ENCODE measurements around the gene TSPEAR. TPM values are rescaled to one million over a fixed set of nuclear protein-coding genes. Genes with fewer than 3 reads are reported as not detected.
"Not testable (repeated sequence)": the region's sequence is repeated elsewhere in the genome, so short reads cannot be mapped to it uniquely, and the experiment has no call there.

Gene TSPEAR
- total RNA-seq, 2 donors from 2014 or later = 0.85 TPM; not detected in 1

- no peak for DNase-seq (ENCODE audit: low spot score)
- Histone ChIP-seq H3K4me1 (replicated peaks) (no peaks in the 10 kb centered on the region), H3K4me3 (no peak overlapping the region), H3K9me3 (no peaks in the 10 kb centered on the region), H3K27me3 (replicated peaks; ENCODE audit: insufficient read depth) (no peaks in the 10 kb centered on the region), H3K27ac (no peak overlapping the region), H3K36me3 (no peaks in the 10 kb centered on the region)
- TF ChIP-seq CTCF (IDR thresholded peaks at IDR 0.05) = no peak
- no peak for TF ChIP-seq POLR2A (IDR thresholded peaks at IDR 0.05)
- no peak for TF ChIP-seq POLR2AphosphoS5 (IDR thresholded peaks at IDR 0.05)
- intact Hi-C loops (cut with DNase I) = no loop called here
- 91% methylated on average over 1 of the region's 1 CpG for WGBS
Observed at GRCh38 chr21:44564099-44564498, 147.3 kb downstream of the TSPEAR start.

GRCh38 chr21:44558695-44559094 is 152.7 kb downstream of the TSPEAR start, which contains the start of gene KRTAP10-3:
Gene KRTAP10-3 (minus strand): TSS chr21:44558795. CDS start chr21:44558715, 80 bp downstream.
- DNase-seq (ENCODE audit: low spot score) = no peak
- no peak for TF ChIP-seq POLR2AphosphoS5 (IDR thresholded peaks at IDR 0.05)
- no peak for TF ChIP-seq POLR2A (IDR thresholded peaks at IDR 0.05)
- TF ChIP-seq CTCF (IDR thresholded peaks at IDR 0.05) = no peak
- 69% methylated on average over 5 of the region's 5 CpGs for WGBS
- Histone ChIP-seq H3K27me3 (replicated peaks; ENCODE audit: insufficient read depth) (no peaks in the 10 kb centered on the region), H3K27ac (no peak within 1 kb of the TSS), H3K9me3 (no peaks in the 10 kb centered on the region), H3K36me3 (no peaks in the 10 kb centered on the region), H3K4me1 (replicated peaks) (no peaks in the 10 kb centered on the region), H3K4me3 (no peak within 1 kb of the TSS)
- intact Hi-C loops (cut with DNase I) = no loop called here

- 71% methylated on average over 10 of the region's 10 CpGs for WGBS
- H3K27ac ChIP-seq; H3K4me3 ChIP-seq; intact Hi-C loops (cut with DNase I); DNase-seq (ENCODE audit: low spot score); H3K27me3 ChIP-seq (replicated peaks; ENCODE audit: insufficient read depth); H3K9me3 ChIP-seq; H3K36me3 ChIP-seq; H3K4me1 ChIP-seq (replicated peaks): not testable (repeated sequence)
Observed at GRCh38 chr21:44558329-44558675, 153.1 kb downstream of the TSPEAR start.

GRCh38 chr21:44557491-44558328 is 153.7 kb downstream of the TSPEAR start:
- no peak for DNase-seq (ENCODE audit: low spot score)
- H3K27ac ChIP-seq = no peak overlapping the region
- H3K27me3 ChIP-seq (replicated peaks; ENCODE audit: insufficient read depth) = no peaks in the 10 kb centered on the region
- no peaks in the 10 kb centered on the region for H3K4me1 ChIP-seq (replicated peaks)
- no peaks in the 10 kb centered on the region for H3K36me3 ChIP-seq
- intact Hi-C loops (cut with DNase I) = no loop called here
- H3K4me3 ChIP-seq = no peak overlapping the region
- no peaks in the 10 kb centered on the region for H3K9me3 ChIP-seq
- no peak for TF ChIP-seq POLR2A (IDR thresholded peaks at IDR 0.05)
- no peak for TF ChIP-seq POLR2AphosphoS5 (IDR thresholded peaks at IDR 0.05)
- no peak for TF ChIP-seq CTCF (IDR thresholded peaks at IDR 0.05)
- WGBS = 56% methylated on average over 30 of the region's 30 CpGs

- no peak for DNase-seq (ENCODE audit: low spot score)
- no peaks in the 10 kb centered on the region for H3K27me3 ChIP-seq (replicated peaks; ENCODE audit: insufficient read depth)
- no peak for TF ChIP-seq POLR2A (IDR thresholded peaks at IDR 0.05)
- no peak for TF ChIP-seq POLR2AphosphoS5 (IDR thresholded peaks at IDR 0.05)
- TF ChIP-seq CTCF (IDR thresholded peaks at IDR 0.05) = no peak
- intact Hi-C loops (cut with DNase I) = no loop called here
- WGBS = 78% methylated on average over 9 of the region's 9 CpGs
- H3K4me3 ChIP-seq = no peak overlapping the region
- H3K27ac ChIP-seq = no peak overlapping the region
- no peaks in the 10 kb centered on the region for H3K36me3 ChIP-seq
- no peaks in the 10 kb centered on the region for H3K4me1 ChIP-seq (replicated peaks)
- no peaks in the 10 kb centered on the region for H3K9me3 ChIP-seq
Observed at GRCh38 chr21:44556879-44557278, 154.5 kb downstream of the TSPEAR start.

Measured in prostate gland (tissue), 2 donors.